Measurements from ENCODE around the gene POU3F3.

Gene POU3F3

DNA sequence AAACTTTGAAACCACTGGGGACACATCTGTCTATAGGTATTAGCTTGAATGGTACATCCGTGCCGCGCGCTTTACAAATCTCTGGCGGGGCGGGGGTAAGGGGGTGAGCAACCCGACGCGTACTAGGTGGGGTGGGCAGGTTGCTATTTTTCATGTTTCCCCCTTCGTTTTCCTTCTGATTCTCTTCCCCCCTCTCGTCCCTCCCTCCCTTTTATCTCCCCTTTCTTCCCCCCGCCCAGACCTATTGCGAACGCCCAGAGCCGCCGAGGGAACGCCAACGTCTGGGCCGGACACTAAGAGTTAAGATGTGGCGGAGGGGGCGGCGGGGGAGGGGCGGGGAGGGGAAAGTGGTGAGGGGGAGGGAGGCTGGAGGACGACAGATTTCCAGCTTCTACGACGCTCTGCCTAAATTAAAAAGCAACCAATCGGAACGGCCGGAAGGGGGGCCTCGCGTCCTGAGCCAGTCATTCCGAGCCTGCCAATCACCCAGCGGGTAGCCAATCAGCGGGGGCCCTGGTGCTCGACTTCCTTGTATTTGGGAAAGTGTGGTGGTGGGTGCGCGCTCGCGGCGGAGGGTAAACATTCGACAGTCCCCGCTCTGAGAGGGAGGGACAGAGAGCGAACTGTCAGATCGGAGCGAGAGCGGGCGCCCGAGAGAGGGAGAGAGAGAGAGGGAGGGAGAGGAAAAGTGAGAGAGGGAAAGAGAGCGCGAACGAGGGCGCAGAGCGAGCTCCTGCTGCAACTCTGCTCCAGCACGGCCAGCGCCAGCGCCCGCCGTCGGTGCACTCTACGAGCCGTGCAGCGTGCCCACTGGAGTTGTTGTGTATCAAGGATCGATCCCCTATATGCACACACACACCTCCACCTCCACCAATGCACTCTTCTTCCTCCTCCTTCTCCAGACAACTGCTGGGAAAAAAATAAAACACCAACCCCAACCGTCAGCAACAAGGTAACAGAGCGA lies at the start of gene POU3F3:
Gene POU3F3 (plus strand): TSS at position 582 of the 964 bp plus-strand sequence. CDS start 1,396 bp downstream, outside the sequence.
- H3K4me3 ChIP-seq = peak within 1 kb of the TSS; percentile 81
- H3K36me3 ChIP-seq (ENCODE audit: insufficient read depth, low read length) = no peaks in the 10 kb centered on the region
- no peaks in the 10 kb centered on the region for H3K9me3 ChIP-seq (ENCODE audit: low read depth, low read length)
- H3K27ac ChIP-seq = no peak within 1 kb of the TSS
- no peak within 1 kb of the TSS for H3K9ac ChIP-seq (ENCODE audit: insufficient read length)
- peak; percentile 63 for DNase-seq (ENCODE audit: low read depth, low spot score)
- TF ChIP-seq POLR2AphosphoS5 (IDR thresholded peaks at IDR 0.05; ENCODE audit: borderline replicate concordance, low read depth, low read length) (peak; percentile 33; the same call in 1 of the 2 replicates), FOXP2 (optimal IDR thresholded peaks at IDR 0.05; ENCODE audit: control extremely low read depth, extremely low read length, insufficient read depth) (no peak), EZH2 (IDR thresholded peaks at IDR 0.05) (no peak)

DNA sequence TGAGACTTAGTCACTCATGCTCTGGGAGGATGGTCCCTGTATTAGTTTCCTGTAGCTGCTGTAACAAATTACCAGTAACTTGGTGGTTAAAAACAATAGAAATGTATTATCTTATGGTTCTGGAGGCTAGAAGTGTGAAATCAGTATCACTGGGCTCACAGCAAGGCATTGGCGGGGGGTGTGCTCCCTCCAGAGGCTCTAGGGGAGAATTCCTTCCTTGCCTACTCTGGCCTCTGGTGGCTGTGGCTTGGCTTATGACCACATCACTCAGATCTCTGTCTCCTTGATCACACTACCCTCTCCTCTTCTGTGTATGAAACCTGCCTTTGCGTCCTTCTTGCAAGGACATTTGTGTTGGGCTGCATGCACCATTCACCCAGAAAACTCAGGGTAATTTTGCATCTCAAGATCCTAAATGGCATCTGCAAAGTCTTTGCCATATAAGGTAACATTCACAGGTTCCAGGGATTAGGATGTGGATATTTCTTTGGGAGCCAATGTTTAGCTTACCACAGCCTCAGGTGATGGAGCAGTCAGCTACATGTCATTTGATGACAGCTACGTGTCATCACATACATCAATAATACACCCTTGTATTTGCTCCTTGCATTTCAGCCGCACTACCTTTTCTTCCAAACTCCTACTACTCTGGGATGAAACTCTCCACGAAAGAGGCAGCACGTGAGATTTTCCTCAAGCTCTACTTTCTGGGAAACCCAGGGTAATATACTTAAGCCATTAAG lies 49.6 kb upstream of the POU3F3 start:
- TF ChIP-seq FOXP2 (optimal IDR thresholded peaks at IDR 0.05; ENCODE audit: control extremely low read depth, extremely low read length, insufficient read depth) (no peak), POLR2AphosphoS5 (IDR thresholded peaks at IDR 0.05; ENCODE audit: borderline replicate concordance, low read depth, low read length) (no peak), EZH2 (IDR thresholded peaks at IDR 0.05) (no peak)
- Histone ChIP-seq H3K27ac (no peak overlapping the region), H3K9me3 (ENCODE audit: low read depth, low read length) (no peaks in the 10 kb centered on the region), H3K4me3 (no peak overlapping the region), H3K36me3 (ENCODE audit: insufficient read depth, low read length) (no peaks in the 10 kb centered on the region), H3K9ac (ENCODE audit: insufficient read length) (no peak overlapping the region)
- DNase-seq (ENCODE audit: low read depth, low spot score) = no peak

DNA sequence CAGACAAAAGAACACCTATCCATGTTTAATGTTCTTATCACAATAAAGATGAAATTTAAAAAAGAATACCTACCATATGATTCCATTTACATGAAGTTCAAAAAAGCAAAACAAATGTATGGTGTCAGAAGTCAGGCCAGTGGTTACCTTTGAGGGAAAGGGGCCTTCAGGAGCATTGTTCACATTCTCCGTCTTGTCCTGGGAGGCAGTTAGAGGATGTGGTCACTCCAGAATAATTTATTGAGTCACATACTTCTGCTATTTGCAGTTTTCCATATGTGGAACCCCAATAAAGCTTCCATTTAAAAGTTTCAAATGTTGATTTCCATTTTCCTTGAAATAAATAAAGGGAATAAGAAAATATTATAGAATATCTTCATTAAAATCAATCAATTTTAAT lies 41.6 kb upstream of the POU3F3 start:
- TF ChIP-seq FOXP2 (optimal IDR thresholded peaks at IDR 0.05; ENCODE audit: control extremely low read depth, extremely low read length, insufficient read depth) = no peak
- TF ChIP-seq POLR2AphosphoS5 (IDR thresholded peaks at IDR 0.05; ENCODE audit: borderline replicate concordance, low read depth, low read length) = no peak
- no peak for TF ChIP-seq EZH2 (IDR thresholded peaks at IDR 0.05)
- no peak overlapping the region for H3K4me3 ChIP-seq

DNA sequence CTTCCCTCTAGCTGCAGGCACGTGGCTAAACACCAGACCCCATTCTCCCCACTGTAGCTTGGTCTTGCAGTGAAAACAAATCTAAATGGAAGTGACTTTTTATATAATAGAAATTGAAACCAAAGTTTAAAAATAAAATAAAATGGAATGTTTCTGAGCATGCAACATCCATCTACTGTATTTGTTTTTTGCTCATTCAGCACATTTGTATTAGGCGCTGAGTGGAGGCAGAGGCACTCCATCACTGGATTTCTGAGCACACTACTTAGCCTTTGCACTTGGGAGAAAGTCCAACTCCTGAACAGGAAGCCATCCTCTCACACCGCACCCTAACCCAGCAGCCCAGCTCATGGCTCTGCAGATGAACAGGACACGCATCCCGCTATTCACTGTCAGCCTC lies 37.8 kb upstream of the POU3F3 start:
- Histone ChIP-seq H3K4me3 (no peak overlapping the region), H3K9me3 (ENCODE audit: low read depth, low read length) (no peaks in the 10 kb centered on the region), H3K36me3 (ENCODE audit: insufficient read depth, low read length) (no peaks in the 10 kb centered on the region), H3K27ac (no peak overlapping the region), H3K9ac (ENCODE audit: insufficient read length) (no peak overlapping the region)
- DNase-seq (ENCODE audit: low read depth, low spot score) = no peak
- no peak for TF ChIP-seq POLR2AphosphoS5 (IDR thresholded peaks at IDR 0.05; ENCODE audit: borderline replicate concordance, low read depth, low read length)
- TF ChIP-seq EZH2 (IDR thresholded peaks at IDR 0.05) = no peak
- TF ChIP-seq FOXP2 (optimal IDR thresholded peaks at IDR 0.05; ENCODE audit: control extremely low read depth, extremely low read length, insufficient read depth) = no peak

More for the DNA sequence above, 41.6 kb upstream of the POU3F3 start:
- no peak overlapping the region for H3K9ac ChIP-seq (ENCODE audit: insufficient read length)
- H3K27ac ChIP-seq = no peak overlapping the region
- no peaks in the 10 kb centered on the region for H3K36me3 ChIP-seq (ENCODE audit: insufficient read depth, low read length)
- H3K9me3 ChIP-seq (ENCODE audit: low read depth, low read length) = no peaks in the 10 kb centered on the region
- DNase-seq (ENCODE audit: low read depth, low spot score) = no peak

DNA sequence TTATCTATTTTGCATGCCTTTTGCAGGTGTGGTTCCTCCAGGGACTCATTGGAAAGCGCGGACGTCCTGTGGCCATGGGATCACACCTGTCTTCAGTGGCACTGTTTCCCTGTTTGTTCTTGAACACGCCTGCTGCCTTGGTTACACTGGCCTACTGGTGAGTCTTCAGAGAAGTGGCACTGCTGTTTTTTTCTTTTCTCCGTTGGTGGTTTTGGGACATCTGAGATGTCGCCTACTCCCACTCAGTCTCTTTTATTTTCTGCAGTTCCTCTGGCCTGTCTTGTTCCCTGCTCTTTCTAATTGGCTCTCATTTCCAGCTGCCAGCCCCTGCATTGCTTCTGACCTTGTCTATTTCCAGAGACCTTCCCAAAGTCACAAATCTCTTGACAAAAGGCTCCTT lies 35.7 kb upstream of the POU3F3 start:
- no peak overlapping the region for H3K4me3 ChIP-seq
- no peak for DNase-seq (ENCODE audit: low read depth, low spot score)
- no peak overlapping the region for H3K9ac ChIP-seq (ENCODE audit: insufficient read length)
- no peaks in the 10 kb centered on the region for H3K9me3 ChIP-seq (ENCODE audit: low read depth, low read length)
- no peak for TF ChIP-seq EZH2 (IDR thresholded peaks at IDR 0.05)
- TF ChIP-seq POLR2AphosphoS5 (IDR thresholded peaks at IDR 0.05; ENCODE audit: borderline replicate concordance, low read depth, low read length) = no peak
- TF ChIP-seq FOXP2 (optimal IDR thresholded peaks at IDR 0.05; ENCODE audit: control extremely low read depth, extremely low read length, insufficient read depth) = no peak
- no peaks in the 10 kb centered on the region for H3K36me3 ChIP-seq (ENCODE audit: insufficient read depth, low read length)
- no peak overlapping the region for H3K27ac ChIP-seq

DNA sequence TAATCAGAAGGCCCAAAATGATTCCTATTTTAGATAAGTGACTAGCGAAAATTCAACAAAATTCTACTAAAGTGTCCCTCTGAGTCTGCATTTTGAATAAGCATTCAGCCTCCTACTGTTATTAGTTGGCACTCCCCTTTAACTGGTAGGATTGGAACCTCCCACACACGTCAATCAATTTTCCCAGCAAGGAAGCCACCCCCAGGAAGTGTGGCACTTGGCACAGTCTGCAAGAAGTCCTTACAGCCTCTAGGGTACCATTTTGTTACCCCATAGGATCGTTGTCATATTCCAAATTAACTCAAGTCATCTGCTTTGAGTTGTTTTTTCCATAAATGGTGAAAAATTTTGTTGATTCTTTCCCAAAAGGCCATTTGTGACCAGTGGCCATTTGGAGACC lies 33.8 kb upstream of the POU3F3 start:
- Histone ChIP-seq H3K27ac (no peak overlapping the region), H3K9ac (ENCODE audit: insufficient read length) (no peak overlapping the region), H3K36me3 (ENCODE audit: insufficient read depth, low read length) (no peaks in the 10 kb centered on the region), H3K4me3 (no peak overlapping the region), H3K9me3 (ENCODE audit: low read depth, low read length) (no peaks in the 10 kb centered on the region)
- no peak for TF ChIP-seq EZH2 (IDR thresholded peaks at IDR 0.05)
- no peak for TF ChIP-seq FOXP2 (optimal IDR thresholded peaks at IDR 0.05; ENCODE audit: control extremely low read depth, extremely low read length, insufficient read depth)
- TF ChIP-seq POLR2AphosphoS5 (IDR thresholded peaks at IDR 0.05; ENCODE audit: borderline replicate concordance, low read depth, low read length) = no peak
- DNase-seq (ENCODE audit: low read depth, low spot score) = no peak

DNA sequence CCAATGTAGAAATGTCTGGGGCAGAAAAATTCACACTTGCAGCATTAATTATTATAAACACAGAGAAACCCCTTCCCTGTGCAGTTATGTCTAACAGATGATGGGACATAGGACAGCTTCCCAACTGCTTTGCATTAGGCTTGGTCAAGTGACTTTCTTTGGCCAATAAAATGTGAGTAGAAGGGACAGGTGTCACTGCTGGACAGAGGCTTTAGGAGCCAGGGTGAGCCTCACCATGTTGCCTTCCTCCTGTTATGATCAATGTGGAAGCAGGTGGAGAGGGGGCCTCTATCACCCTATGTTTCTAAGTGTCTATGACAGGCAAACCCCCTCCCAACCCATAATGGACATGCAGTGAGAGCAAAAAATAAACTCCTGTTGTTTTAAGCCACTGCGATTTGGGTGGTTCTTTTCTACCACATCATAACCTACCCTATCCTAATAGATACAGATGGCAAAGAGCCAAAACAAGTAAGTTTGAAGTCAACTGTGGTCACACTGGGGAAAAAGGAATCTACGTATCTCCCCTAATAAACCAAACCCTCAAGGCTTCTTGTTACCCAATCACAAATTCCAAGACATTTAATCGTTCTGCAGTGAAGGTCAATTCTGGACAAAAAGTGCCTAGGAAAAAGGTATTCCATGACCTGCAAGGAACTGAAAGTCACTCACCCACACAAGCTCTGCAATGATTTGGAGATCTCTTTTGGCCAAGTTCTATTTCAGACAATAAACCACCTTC lies 28.6 kb upstream of the POU3F3 start:
- H3K4me3 ChIP-seq = no peak overlapping the region
- TF ChIP-seq EZH2 (IDR thresholded peaks at IDR 0.05) (no peak), POLR2AphosphoS5 (IDR thresholded peaks at IDR 0.05; ENCODE audit: borderline replicate concordance, low read depth, low read length) (no peak), FOXP2 (optimal IDR thresholded peaks at IDR 0.05; ENCODE audit: control extremely low read depth, extremely low read length, insufficient read depth) (no peak)

More for the DNA sequence above, 28.6 kb upstream of the POU3F3 start:
- H3K9me3 ChIP-seq (ENCODE audit: low read depth, low read length) = no peaks in the 10 kb centered on the region
- H3K27ac ChIP-seq = no peak overlapping the region
- DNase-seq (ENCODE audit: low read depth, low spot score) = no peak
- H3K36me3 ChIP-seq (ENCODE audit: insufficient read depth, low read length) = no peaks in the 10 kb centered on the region
- no peak overlapping the region for H3K9ac ChIP-seq (ENCODE audit: insufficient read length)

All from SK-N-MC (cell line).